ENCODE results near the gene ACTL6B. TPM values are rescaled to one million over a fixed set of nuclear protein-coding genes. Genes with fewer than 3 reads are reported as not detected.

The ACTL6B gene
- polyA plus RNA-seq, 1 donor (not counting 4 experiments of a cell fraction or from before 2014, with no cell fraction given): not detected

GRCh38 chr7:100600730-100601038 lies 55.6 kb downstream of the ACTL6B start:
- Histone ChIP-seq H2AFZ (ENCODE audit: control insufficient read depth, low read length) (no peak overlapping the region), H3K79me2 (ENCODE audit: control insufficient read depth, insufficient read depth, low read length) (no peaks in the 10 kb centered on the region), H3K9me1 (ENCODE audit: control insufficient read depth, extremely low read depth, insufficient read depth, low read length) (no peaks in the 10 kb centered on the region), H3K27me3 (ENCODE audit: control insufficient read depth, extremely low read depth, insufficient read depth, low read length) (no peaks in the 10 kb centered on the region), H3K36me3 (ENCODE audit: control insufficient read depth in 2 of 2, extremely low read depth in 1 of 2, insufficient read depth in 2 of 2, low read length in 2 of 2) (no peaks in the 10 kb centered on the region), H4K20me1 (ENCODE audit: control insufficient read depth, extremely low read depth, insufficient read depth, low read length) (no peaks in the 10 kb centered on the region), H3K4me1 (ENCODE audit: control insufficient read depth, extremely low read depth, insufficient read depth, low read length) (peaks cover 6% of the 10 kb centered on the region), H3K9ac (ENCODE audit: control insufficient read depth, extremely low read depth, insufficient read depth, low read length) (no peak overlapping the region), H3K27ac (ENCODE audit: control insufficient read depth, insufficient read depth, low read length) (no peak overlapping the region), H3K9me3 (ENCODE audit: control insufficient read depth, low read depth, low read length) (no peaks in the 10 kb centered on the region), H3K4me2 (ENCODE audit: control insufficient read depth, extremely low read depth, insufficient read depth, low read depth, low read length) (no peak overlapping the region), H3K4me3 (ENCODE audit: control insufficient read depth in 2 of 3, extremely low read depth in 1 of 3, insufficient read depth in 2 of 3, low read depth in 1 of 3, low read length in 3 of 3) (no peak overlapping the region)
- no peak for FAIRE-seq
- no peak for DNase-seq (ENCODE audit: low read depth, low spot score)
- TF ChIP-seq CTCF (optimal IDR thresholded peaks at IDR 0.05 in 1 of 3, IDR thresholded peaks at IDR 0.05 in 1 of 3, conservative IDR thresholded peaks at IDR 0.05 in 1 of 3; ENCODE audit: extremely low read depth in 1 of 3, insufficient read depth in 2 of 3, low read length in 3 of 3): no peak
- no peak for TF ChIP-seq EZH2 (IDR thresholded peaks at IDR 0.05; ENCODE audit: low read length)
- dilution Hi-C loops (cut with MboI; ENCODE audit: extremely low pct_ligation_motif_present, low sequenced_read_pairs): no loop called here

- H3K27me3 ChIP-seq (ENCODE audit: control insufficient read depth, extremely low read depth, insufficient read depth, low read length): no peaks in the 10 kb centered on the region
- no peak overlapping the region for H2AFZ ChIP-seq (ENCODE audit: control insufficient read depth, low read length)
- no peaks in the 10 kb centered on the region for H4K20me1 ChIP-seq (ENCODE audit: control insufficient read depth, extremely low read depth, insufficient read depth, low read length)
- no peaks in the 10 kb centered on the region for H3K9me1 ChIP-seq (ENCODE audit: control insufficient read depth, extremely low read depth, insufficient read depth, low read length)
- DNase-seq (ENCODE audit: low read depth, low spot score): no peak
- peak in 1 of 3 experiments; percentile 17 for TF ChIP-seq CTCF (optimal IDR thresholded peaks at IDR 0.05 in 1 of 3, IDR thresholded peaks at IDR 0.05 in 1 of 3, conservative IDR thresholded peaks at IDR 0.05 in 1 of 3; ENCODE audit: extremely low read depth in 1 of 3, insufficient read depth in 2 of 3, low read length in 3 of 3)
- no peak for TF ChIP-seq EZH2 (IDR thresholded peaks at IDR 0.05; ENCODE audit: low read length)
- H3K27ac ChIP-seq (ENCODE audit: control insufficient read depth, insufficient read depth, low read length): no peak overlapping the region
- H3K4me2 ChIP-seq (ENCODE audit: control insufficient read depth, extremely low read depth, insufficient read depth, low read depth, low read length): no peak overlapping the region
- peaks cover 3% of the 10 kb centered on the region for H3K4me1 ChIP-seq (ENCODE audit: control insufficient read depth, extremely low read depth, insufficient read depth, low read length)
- no peaks in the 10 kb centered on the region for H3K79me2 ChIP-seq (ENCODE audit: control insufficient read depth, insufficient read depth, low read length)
- H3K9ac ChIP-seq (ENCODE audit: control insufficient read depth, extremely low read depth, insufficient read depth, low read length): no peak overlapping the region
- no peak overlapping the region for H3K4me3 ChIP-seq (ENCODE audit: control insufficient read depth in 2 of 3, extremely low read depth in 1 of 3, insufficient read depth in 2 of 3, low read depth in 1 of 3, low read length in 3 of 3)
- no peak for FAIRE-seq
- no peaks in the 10 kb centered on the region for H3K36me3 ChIP-seq (ENCODE audit: control insufficient read depth in 2 of 2, extremely low read depth in 1 of 2, insufficient read depth in 2 of 2, low read length in 2 of 2)
- dilution Hi-C loops (cut with MboI; ENCODE audit: extremely low pct_ligation_motif_present, low sequenced_read_pairs): no loop called here
- H3K9me3 ChIP-seq (ENCODE audit: control insufficient read depth, low read depth, low read length): no peaks in the 10 kb centered on the region
Measured at GRCh38 chr7:100599911-100600729, 56.1 kb downstream of the ACTL6B start.
